Measurements from ENCODE around the gene ARGLU1.

Gene ARGLU1

DNA sequence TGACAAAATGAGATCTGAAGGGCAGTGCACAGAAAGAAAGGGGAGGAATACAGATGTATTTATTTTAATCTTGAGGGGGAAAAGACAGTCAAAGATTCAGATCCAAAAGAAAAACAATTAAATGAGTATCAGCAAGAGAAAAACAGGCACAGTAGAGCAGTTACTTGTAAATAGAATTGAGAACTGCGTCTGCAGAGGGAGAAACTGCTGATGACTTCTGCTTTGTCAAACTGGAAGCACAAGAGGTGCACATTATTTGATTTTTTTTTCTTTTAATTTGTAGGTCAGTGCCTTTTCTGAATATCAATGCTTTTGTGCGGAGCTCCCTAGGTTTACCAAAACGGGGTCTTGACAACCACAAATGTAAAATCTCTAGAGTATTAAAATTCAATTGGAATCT, 69.8 kb downstream of the ARGLU1 start:
- no peak for DNase-seq

GRCh38 chr13:106497079-106497478, 70.9 kb downstream of the ARGLU1 start:
- DNase-seq = no peak

DNA sequence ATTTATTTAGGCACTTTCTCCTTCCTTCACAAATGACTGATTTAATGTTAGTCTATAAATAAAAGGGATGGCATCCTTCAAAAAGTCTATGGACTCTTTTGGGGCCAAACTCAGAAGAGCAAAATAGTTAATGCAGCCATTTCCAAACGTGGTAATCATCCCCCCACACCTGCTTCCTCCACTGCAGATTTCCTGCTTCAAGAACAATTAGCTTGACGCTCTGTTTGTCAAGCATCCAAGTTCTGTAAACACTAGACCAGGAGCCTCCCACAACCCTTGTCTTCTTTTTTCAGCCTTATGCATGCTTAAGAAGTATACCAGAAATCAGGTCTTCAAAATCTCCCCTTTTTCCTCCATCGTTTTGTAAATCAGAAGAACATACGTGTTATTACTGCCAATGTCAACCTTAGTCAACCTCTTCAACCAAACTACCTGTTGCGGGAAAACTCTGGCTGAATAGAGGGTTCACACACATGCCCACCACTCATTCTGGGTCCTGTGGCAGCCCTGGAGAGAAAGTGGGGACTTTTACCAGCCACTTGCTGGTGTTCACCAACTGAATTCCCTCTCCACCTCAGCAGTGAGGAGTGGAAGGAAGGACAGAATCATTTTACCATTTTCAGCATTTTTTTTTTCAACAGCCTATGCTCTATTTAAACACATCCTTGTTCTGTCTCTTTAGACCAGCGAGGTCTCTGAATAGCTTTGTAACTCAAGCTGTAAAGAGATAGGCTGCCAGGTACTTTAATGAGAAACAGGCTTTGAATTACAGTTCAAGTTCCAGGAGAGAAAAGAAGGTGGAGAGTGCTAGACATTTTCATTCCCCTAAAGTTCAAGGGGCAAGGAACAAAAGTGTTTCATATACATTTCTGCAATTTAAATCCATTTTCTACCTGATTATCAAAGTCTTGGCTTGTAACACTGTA, 71.6 kb downstream of the ARGLU1 start:
- no peak for DNase-seq

- no peak for DNase-seq
Measured at GRCh38 chr13:106494936-106495335, 73.0 kb downstream of the ARGLU1 start.

DNA sequence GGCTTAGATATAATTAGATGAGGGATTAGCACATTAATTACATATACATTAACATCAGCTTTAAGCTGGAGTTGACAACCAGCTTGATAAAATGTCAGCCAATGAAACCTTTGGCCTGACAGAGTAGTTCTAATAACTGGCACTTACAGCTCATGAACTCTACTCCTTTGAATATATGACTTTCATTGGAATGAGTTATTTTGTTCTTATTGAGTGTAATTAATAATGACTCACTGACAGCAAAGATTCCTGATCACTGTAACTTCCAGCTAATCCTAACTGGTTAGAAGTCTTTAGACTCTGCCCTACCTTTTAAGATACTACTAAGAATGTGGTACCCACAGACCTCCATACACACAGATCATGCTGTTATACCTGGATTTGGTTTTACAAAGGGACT, 73.4 kb downstream of the ARGLU1 start:
- DNase-seq = no peak

DNA sequence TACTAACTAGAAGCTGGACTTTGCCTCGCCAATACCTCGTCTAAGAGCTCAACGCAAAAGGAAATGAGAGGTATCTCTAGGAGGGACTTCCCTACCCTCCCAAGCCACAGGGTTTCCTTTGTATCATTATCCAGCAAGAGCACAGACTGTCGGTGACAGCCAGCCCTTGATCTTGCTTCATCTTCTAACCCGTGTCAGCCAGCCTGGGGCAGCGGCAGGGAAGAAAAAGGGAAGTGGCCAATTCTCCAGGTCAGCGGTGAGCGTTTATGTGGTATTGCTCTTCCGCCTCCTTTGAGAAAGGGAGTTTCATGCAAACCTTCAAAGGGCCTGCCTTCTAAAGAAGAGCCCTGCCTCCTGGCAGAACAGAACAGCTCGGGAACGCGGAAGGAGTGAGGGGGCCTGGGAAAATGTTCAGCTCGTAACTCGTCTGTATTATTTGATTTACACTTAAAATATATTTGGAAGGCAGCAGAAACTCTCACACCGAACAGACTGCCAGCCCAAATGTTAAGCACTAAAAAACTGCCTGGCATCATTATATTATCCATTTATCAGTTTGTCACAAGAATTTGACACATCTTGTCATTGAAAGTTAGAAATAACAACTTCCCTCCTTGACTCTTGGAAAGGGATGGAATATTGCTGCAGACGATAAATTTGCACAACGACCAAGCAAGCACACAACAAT, 74.3 kb downstream of the ARGLU1 start:
- no peak for DNase-seq

GRCh38 chr13:106492588-106493475, 75.1 kb downstream of the ARGLU1 start:
- no peak for DNase-seq

DNA sequence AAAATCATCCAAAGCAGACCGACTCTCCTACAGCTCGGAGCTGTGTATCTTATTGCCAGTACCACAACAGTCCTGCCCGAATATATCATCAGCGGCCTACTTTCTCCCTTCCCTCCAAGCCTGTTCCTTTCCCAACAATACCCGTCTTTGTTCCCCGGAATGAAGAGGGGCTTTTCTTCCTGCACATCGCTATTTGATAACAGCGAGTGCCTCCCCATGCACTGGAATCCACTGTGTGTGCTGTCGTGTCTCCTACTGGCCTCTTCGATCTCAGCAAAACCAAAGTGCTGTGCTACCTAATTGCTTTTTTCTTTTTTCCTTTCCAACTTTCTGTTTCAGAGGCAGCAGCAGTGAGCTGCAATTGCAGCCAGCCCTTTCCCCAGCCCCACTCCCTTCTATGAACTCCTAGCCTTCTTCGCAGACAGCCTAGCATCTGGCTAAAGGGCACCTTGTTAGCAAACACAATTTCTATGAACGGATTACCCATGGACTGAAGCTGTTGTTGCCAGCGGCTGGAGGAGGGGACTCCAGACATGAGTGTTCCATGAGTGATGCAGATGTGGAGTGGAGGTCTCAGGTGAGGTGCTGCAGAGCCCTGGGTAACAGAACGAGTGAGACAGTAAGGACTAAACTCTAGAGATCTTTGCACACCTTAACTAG, 75.9 kb downstream of the ARGLU1 start:
- no peak for DNase-seq
